Dedifferentiated amniotic fluid mesenchymal stem cell (primary cell): ENCODE measurements around the gene EEF1G.
A peak's percentile ranks its signal among the peaks of the same experiment; 100 is the strongest.
"Not testable (repeated sequence)": the region's sequence is repeated elsewhere in the genome, so short reads cannot be mapped to it uniquely, and the experiment has no call there.

Experiments used
- DNase-seq: peaks from one replicate; pipeline ENCODE4 v3.0.0-alpha.2; 2016; ENCODE audit errors: extremely low spot score

The EEF1G gene

DNA sequence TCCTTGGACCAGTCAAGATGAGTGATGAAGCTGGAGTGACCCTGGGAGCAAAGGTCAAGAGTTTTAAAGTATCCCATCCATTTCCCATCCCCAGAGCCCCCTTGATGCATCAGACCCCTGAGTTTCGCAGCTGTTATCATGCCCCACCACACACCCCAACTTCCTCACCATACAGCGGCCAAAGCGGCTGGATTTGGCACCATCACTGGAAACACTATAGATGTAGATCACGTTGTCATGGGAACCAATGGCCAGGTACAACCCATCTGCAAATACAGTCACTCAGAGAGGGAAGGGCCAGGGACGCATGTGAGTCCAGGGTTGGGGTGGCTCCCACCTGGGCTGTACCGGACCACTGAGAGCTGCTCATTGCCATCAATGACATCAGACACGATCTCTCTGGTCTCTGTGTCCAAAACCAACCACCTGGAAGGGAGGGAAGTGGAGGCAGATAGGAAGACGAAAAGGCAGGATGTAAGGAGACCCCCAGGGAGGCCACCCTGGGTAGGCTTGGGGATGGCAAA lies 30.1 kb upstream of the EEF1G start:
- no peak for DNase-seq

DNA sequence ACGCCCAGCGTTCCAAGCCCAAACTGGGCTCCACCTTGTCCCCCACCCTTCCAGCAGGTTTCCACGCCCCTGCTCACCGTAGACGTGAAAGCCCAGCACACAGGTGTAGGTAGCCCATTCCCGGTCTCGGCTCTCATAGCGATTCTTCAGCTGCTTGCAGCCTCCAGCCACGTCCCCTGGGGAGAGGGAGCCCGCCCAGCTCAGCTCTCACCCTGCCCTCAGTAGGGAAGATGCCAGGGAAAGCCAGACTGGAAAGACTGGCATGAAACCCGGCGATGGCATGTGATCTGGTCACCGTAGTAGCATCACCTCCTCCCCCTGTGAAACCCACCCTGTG lies 29.3 kb upstream of the EEF1G start:
- no peak for DNase-seq

DNA sequence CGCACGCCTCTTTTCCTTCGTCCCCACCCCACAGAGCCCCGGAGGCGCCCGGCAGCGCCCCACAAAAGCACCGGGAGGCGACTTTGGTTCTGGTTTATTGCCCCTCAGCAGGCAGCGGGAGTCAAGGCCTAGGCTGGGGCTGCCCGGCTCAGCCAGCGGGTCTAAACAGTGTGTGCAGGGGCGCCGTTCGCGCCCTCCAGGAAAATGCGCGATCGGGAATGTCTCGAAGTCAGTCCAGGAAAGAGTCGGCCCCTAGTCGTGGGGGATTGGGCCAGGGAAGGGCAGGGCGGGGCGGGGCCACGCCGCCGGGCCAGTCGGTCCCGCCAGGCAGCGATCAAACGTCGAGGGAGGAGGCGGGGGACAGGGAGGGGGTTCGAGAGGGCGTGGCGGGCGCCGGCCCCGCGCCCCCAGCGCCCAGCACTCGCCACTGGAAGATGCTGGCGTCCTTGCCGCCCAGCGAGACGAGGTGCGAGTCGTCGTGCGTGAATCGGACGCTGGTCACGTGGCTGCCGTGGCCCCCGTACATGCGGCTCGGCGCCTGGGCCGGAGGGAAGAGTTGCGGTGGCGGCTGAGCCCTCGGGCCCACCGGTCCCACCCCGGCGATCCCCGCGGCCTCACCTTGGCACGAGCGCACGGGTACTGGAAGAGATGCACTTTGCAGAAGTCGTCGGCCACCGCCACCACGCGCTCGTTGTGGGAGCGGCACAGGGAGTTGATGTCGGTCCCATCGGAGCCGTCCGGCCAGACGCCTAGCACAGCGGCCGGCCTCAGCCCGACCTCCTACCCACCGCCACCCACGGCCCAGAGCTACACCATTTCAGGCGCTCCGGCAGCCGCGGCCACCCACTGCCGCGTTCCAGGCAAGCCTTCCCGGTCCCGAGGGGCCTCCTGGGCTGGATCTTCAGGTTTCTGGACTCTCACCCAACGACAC lies 28.7 kb upstream of the EEF1G start:
- DNase-seq, result peak; percentile 34

DNA sequence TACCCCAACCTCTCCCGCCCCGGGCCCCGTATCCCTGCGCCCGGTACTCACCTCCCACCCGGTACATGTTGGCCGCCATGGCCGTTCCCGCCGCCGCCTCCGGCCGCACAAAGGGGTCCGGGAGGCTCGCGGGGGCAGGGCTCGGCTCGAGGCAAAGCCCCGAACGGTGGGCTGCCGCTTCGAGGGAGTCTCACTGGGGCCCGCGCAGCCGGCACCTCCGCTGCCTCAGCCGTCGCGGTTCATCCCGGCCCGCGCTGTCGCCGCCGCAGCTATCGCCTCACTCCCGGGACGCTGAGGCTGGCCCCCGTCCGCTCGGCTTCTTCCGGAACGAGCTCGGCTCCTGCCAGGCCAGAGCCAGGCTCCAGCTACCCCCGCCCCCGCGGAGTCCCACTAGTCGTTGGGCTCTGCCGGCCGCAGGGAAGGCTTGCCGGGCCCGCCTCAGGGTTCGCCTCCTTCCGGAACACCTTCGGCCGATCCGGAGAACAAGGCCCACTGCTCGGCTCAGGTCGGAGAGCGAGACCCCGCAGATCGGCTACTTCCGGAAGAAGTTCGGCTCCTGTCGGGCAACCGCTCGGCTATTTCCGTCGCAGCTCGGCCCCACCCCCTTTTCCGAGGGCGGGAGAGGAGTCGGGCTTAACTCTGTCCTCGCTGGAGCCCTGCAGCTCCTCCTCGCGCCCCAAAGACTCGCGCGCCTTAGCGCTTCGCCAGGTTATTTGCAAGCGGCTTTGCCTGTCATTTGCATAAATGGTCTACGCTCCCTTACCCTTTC lies 27.9 kb upstream of the EEF1G start, which contains the start of gene MTA2:
MTA2 (minus strand) TSS at position 494 of the 769 bp plus-strand sequence; CDS start at position 79, 415 bp downstream.
- peak; percentile 98 for DNase-seq

DNA sequence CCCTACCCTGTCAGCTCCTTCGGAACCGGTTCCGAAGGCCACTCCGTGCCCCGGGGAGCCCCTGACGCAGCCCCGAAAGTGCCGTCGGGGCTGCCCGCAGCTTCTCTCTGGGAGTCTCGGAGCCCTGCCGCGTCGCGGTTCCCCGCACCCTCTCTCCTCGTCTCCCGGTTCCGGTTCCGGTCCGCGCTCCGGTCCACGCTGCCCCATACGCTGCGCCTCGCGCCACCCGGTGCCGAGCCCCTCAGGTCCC lies 27.4 kb upstream of the EEF1G start:
- no peak for DNase-seq

DNA sequence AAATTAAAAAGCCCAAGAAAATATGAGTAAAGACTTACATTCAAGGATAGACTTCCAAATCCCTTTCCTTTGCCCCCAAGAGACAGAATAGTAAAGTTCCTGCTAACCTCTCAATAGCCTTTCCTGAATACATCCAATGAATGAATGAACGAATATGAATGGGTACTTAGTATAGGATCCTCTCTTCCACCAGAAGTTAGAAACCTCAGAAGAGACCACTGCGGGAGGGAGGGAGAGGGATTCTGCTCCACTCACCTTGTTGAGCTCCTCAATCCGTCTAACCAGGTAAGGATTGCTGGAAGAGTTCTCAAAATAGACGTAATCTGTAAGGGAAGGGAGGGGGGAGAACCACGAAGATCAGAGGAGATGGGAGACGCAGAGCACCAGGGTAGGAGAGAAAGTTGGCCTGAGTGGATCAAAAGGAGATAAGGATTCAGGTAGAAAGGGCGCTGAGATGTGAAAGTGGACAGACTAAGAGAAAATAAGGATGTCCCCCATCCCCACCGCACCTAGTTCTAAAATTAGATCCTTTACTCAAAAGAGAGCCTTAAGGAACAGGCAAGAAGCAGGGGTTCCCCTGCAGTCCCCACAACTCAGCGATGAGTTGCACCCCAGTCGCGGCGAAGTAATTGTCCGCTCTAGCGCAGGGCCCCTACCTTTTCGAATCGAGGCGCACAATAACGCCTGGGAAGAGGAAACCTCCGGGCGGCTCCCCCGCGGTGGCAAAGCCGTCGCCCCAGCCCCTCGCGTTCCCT lies 26.9 kb upstream of the EEF1G start:
- DNase-seq, result no peak

DNA sequence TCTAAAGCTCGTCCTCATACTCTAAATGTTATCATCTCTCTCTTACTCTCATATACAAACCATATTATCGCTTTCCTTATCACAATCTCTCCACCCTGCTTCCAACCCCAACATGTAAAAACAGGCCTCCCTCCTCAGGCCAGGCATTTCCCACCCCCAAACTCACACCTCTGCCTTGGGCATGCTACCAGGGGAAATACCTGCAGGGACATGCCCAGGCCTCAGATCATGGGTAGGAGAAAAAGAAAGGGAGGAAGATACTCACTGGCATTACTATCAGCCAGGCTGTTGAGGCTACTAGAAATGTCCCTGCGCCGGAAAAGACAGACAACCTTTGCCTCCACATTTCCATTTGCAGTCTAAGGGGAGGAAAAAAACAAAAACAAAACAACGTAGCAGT lies 26.2 kb upstream of the EEF1G start:
- DNase-seq, result no peak

DNA sequence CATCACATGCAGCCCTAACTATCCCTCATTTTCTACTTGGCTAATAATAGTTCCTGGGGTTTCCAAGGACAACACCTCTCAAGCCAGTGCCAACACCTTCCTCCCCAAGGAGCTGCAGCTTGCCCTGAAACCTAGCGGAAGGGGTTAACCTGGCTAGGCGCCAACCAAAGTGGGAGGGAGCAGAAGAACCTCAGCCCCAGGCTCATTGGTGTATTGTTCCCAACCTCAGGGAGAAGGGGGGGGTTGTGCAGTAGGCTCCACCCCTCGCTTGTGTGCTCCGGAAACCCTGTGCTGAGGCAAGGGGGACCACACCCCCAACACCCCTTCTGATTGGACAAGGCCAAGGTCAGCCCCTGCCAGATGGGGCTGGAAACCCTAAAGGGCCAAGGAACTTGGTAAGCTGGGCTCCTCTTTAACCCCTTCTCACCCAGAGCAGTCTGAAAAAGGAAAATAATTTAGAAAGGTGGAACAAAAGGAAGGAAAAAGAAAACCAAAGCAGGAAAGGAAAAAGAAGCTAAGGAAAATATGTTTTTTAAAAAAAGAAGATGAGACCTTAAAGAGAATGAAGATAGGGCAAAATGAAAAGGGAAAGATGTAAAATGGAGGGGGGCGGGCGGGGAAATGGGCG lies 25.5 kb upstream of the EEF1G start:
- DNase-seq, result peak; percentile 95

DNA sequence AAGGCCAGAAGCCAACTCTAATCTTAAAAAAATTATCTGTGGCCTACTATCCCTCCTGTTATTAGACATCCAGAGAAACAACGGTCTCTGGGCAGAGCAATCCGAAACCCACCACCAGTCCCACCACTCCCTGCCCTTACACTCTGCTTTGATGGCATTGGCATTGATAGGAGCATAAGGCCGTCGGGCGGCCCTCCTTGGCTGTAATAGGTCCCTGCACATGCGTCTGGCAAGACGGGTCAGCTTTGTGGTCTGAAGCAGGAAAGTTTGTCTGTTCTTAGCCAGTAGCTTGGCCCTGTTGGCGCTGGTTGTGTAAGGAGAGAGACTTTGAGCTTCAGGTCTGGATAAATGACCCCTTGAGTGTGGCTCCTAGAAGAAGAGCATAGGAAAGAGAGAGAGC lies 21.4 kb upstream of the EEF1G start:
- DNase-seq, result no peak

DNA sequence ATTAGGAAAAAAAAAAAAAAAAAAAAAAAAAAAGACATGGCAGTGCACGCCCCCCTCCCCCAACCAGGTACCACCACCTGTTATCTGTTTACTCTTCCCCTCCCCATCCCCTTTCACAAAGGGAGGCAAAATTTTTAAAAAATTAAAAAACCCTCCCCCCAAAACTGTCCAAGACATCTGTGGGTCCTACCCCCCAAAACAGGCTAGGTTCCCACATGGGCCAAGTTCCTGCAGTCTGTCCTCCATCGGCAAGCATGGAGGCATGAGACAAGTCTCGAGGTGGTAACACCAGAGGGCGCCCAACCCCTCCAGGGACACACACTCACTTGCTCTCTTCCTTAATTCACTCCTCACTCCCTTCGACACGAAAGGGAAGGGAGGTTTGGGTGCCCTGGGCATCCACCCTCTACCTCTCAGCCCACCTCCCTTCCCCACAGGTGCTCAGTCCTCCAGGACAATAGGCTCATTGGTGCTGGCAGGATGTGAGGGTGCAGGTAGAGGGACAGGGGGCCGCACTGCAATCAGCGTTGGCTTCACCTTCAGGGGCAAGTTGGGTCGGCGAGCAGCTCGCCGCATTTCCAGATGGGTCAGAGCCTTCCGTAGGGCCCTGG lies 19.8 kb upstream of the EEF1G start:
- DNase-seq, result peak; percentile 57

DNA sequence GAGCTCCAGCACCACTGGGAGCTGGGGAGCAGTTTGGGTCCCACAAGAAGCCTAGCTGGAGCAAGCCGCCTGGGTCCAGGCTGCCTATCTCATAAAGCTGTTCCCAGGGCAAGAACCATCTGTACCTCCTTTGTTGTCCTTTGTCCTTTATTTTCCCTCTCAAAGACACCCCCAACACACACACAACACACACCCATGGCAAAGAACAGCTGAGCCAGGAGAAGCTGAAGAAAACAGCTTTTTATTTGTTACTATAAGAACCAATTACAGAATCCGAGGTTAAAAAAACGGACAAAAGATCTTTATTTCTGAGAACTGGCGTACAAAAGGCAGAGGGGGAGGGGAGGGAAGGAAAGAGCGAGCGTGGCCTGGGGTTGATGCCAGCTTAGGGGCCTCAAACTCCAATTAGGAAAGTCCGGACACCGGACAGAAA lies 19.3 kb upstream of the EEF1G start:
- no peak for DNase-seq

DNA sequence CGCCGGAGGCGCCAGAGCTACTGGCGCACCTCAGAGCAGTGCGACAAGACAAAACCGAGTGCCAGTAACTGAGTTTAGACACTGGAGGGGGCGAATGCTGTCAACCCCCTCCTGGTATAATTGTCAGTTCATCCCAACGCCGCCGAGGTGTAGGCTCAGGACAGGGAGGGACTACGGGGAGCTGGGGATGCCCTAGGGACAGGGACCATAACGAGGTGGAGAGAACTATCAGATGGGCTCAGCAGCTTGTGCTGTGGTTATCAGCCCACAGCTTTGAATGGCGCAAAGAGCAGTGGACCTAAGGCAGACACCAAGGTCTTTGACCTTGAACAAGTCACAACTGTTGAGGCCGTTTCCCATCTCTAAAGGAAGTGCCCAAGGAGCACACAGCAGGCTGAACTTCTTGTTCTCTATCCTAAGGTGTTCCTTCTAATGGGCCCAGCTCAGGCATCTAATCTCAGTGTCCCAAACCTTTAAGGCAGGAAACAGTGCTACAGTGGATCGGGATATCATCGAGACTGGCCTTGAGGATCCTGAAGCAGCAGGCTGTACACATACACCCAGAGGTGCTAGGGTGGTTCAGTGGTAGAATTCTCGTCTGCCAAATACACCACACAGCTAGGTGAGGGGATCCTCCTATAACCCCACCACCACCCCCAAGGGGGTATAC lies 18.6 kb upstream of the EEF1G start:
- DNase-seq, result no peak

DNA sequence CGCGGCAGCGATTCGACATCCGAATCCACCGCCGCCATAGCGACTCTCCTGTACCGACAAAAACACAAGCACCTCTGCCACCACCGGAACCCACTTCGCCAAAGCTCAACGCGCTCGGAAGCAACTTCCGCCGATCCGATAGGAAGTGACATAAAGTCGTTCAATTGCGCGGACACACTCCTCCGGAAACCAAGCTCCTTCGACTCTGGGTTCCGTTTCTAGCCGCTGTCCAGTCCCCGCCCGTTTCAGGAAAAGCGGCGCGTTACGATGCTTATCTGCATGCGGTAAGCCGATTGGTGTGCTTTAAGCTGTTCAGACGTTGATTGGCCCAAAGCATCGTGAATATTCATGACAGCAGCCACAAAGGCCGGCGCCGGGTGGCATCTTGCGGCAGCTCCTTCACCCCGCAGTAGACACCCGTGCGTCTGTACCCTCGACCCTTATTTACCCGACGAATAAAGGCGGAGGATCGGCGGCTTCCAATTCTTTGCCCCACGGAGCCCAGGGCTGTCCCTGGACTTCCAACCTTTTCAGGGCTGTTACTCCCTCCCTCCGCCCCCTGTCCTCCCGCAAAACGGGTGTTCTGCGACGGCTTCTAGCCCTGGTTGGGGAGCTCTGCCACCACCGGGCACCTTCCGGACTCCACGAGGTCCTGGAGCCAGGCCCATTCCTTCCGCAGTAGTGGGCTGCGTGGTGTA lies 17.9 kb upstream of the EEF1G start, which contains the start of gene TUT1:
TUT1 (minus strand) TSS at position 76 of the 698 bp plus-strand sequence; CDS start at position 38, 38 bp downstream.
- peak; percentile 99 for DNase-seq

DNA sequence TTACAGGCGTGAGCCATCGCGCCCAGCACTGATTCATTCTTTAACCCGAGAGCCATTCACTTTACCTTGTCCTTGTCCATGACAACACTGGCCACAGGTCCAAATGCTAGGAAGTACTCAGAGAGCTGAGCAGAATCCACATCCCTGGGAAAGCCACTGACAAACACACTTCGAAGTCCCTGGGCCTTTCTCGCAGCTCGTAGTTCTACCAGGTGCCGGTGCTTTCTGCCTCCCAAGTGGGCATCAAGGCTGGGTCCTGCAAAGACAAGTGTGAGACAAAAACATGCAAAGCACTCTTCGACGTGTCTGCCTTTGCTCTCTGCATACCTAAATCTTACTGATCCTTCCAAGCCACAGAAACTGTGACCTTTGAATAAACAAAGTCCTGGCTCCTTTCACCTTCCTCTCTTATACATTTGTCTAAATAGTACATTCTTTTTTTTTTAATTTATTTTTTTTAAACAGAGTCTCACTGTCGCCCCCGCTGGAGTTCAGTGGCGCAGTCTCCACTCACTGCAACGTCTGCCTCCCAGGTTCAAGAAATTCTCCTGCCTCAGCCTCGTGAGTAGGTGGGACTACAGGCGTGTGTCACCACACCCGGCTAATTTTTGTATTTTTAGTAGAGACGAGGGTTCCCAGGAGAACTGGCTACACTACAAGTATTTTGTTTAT lies 15.4 kb upstream of the EEF1G start:
- no peak for DNase-seq

DNA sequence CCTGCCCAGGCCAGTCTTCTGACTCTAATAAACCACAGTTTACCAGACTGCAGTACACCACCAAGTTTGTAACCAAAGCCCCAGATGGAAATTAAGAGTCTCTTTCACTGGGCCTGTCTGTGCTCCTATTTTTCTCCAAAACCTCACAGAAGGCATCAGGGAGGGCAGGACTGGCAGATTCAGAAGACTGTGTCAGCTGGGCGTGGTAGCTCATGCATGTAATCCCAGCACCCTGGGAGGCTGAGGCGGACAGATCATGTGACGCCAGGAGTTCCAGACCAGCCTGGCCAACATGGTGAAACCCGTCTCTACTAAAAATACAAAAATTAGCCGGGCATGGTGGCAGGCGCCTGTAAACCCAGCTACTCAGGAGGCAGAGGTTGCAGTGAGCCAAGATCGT lies 11.7 kb upstream of the EEF1G start:
- DNase-seq, result not testable (repeated sequence)

DNA sequence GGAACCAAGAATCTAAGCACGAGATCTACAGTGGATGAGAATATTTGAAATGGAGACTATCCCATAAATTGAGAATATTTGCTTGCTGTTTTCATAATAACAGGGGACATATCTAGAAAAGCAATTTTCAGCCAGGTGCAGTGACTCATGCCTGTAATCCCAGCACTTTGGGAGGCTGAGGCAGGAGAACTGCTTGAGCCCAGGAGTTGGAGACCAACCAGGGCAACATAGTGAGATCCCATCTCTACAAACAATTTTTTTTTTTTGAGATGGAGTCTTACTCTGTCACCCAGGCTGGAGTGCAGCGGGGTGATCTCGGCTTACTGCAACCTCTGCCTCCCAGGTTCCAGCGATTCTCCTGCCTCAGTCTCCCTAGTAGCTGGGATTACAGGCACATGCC lies 8.0 kb upstream of the EEF1G start:
- not testable (repeated sequence) for DNase-seq

DNA sequence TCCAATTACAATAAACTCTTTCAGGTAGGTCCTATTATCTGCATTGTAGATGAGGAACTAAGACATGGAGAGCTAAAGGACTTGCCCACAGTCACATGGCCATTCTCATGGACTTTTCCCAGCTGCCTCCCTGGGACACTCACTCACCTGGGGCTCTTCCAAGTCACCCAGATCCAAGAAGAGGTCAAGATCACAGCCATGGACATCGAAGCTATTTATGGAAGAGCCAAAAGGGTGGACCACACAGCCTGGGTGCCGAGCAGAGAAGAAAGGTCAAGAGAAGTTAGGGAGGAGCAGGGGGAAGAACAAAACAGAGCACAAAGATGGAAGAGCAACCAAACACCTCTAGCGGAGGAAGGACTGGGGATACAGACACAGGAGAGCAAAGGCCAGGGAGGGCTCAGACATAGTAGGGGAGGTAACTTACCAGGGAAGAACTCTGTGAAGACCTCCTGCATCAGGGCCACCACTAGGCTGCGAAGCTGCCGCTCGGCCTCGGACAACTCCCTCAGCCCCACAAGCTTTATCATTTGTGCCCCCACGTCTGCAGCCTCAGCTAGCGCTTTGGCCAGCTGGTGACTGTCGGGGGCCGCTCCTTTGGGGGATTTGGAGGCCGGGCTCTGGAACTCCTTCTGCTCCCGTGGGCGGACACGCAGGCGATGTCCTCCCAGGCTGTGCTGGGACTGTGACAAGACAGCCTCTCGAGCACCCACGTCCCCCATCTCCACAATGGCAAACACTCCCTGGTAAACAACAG lies 7.4 kb upstream of the EEF1G start:
- DNase-seq, result no peak

DNA sequence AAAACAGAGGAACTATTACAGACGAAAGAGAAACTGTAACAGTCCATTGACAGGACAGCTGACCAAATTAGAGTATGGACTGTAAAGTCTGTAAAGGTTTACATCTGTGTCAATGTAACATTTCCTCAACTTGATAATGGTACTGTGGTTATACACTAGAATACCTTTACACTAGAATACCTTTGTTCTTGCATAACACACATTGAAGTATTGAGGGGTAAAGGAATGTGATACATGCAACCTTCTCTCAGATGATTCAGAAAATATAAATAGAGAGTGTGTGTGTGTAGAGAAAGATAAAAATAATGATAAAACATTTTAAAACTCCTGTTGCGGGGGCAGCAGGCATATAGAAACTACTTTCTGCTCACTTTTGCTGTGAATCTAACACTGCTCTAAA lies 5.6 kb upstream of the EEF1G start:
- no peak for DNase-seq

DNA sequence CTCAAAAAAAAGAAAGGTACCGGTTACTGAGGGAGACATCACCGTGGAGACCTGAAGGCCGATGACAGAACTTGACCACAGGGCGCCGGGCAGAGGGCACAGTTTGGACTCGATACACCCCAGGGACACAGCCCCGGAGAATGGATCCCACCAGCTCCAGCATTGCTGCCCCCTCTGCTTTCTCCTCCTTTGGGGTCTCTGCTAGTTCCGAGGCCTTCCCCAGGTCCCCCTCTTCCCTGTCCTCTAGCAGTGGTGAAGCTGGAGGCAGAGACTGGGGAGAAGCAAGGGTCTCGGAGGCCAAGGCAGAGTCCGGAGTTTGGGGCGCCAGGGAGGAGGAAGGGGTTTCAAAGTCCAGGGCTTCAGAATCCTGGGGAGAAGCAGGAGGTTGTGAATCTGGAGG lies 4.8 kb upstream of the EEF1G start:
- no peak for DNase-seq
